ENCODE measurements around the gene DPM2.

- no peak for TF ChIP-seq POLR2A (IDR thresholded peaks at IDR 0.05; ENCODE audit: low read depth, low read length)
- no peak for TF ChIP-seq TAF1 (IDR thresholded peaks at IDR 0.05; ENCODE audit: borderline replicate concordance, low read depth, low read length)
These were observed 3.4 kb downstream of the DPM2 start for GRCh38 chr9:127934248-127934647.
